Measurements from ENCODE around the gene BICC1. TPM values are rescaled to one million over a fixed set of nuclear protein-coding genes. Genes with fewer than 3 reads are reported as not detected.

BICC1 gene
- total and polyA plus RNA-seq, 4 donors, result 5.9 to 54.2 (median 22.2) TPM

DNA sequence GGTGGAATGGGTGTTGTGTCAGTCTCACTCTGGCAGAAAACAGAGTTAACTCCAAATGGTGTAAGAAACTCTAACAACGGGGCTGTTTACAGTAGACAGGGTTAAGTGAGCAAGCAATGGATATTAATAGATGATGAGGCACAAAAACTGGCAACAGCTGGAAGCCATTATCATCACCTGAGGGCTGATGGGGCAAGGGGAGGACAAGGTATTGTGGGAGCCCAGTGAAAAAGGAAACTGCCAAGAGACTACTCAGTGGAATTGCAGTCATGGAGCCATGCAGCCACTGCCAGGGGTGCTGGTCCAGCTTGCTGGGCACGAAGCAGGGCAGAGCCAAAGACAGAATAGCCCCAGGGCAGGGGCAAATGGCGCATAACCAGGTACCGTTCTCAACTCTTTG is 260.7 kb downstream of the BICC1 start:
- no peak for DNase-seq (ENCODE audit: low read depth in 4 of 6, low spot score in 6 of 6)
- 76% methylated on average over 4 of the region's 4 CpGs for WGBS (ENCODE audit: insufficient coverage)
- no peak overlapping the region for H3K27ac ChIP-seq (ENCODE audit: low read depth, low read length)
- H3K4me1 ChIP-seq (ENCODE audit: control insufficient read depth, insufficient read depth, low read length), result peaks cover 3% of the 10 kb centered on the region
- no peak overlapping the region for H3K4me3 ChIP-seq (ENCODE audit: low read depth, low read length)
- no peaks in the 10 kb centered on the region for H3K27me3 ChIP-seq (ENCODE audit: control insufficient read depth, insufficient read depth, low read length)
- no peaks in the 10 kb centered on the region for H3K36me3 ChIP-seq (ENCODE audit: control insufficient read depth, insufficient read depth, low read length)
- no peaks in the 10 kb centered on the region for H3K9me3 ChIP-seq (ENCODE audit: control insufficient read depth, insufficient read depth, low read length)

DNA sequence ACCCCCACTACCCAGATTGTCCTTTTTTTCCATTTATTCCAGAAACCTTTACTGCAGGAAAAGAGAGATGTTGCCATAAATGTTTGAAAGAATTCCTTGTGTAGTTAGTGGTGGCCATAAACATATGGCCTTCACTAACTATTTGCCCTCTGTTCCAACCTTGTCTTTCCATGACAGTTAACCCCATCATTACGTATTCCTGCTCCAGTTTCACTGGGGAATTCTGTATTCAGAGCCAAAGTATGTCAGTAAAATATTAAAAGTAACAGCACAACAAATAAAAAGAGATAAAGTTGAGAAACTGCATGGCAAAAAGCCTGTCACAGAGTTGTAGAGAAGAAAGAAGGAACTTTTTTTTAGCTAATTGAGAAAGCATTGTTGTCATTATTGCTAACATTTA is 261.3 kb downstream of the BICC1 start:
- Histone ChIP-seq H3K36me3 (ENCODE audit: control insufficient read depth, insufficient read depth, low read length) (no peaks in the 10 kb centered on the region), H3K4me3 (ENCODE audit: low read depth, low read length) (no peak overlapping the region), H3K27me3 (ENCODE audit: control insufficient read depth, insufficient read depth, low read length) (no peaks in the 10 kb centered on the region), H3K27ac (ENCODE audit: low read depth, low read length) (no peak overlapping the region), H3K9me3 (ENCODE audit: control insufficient read depth, insufficient read depth, low read length) (no peaks in the 10 kb centered on the region), H3K4me1 (ENCODE audit: control insufficient read depth, insufficient read depth, low read length) (peaks cover 3% of the 10 kb centered on the region)
- DNase-seq (ENCODE audit: low read depth in 4 of 6, low spot score in 6 of 6), result no peak
- WGBS (ENCODE audit: insufficient coverage), result no CpG with 5 or more reads among the region's 1 CpG

DNA sequence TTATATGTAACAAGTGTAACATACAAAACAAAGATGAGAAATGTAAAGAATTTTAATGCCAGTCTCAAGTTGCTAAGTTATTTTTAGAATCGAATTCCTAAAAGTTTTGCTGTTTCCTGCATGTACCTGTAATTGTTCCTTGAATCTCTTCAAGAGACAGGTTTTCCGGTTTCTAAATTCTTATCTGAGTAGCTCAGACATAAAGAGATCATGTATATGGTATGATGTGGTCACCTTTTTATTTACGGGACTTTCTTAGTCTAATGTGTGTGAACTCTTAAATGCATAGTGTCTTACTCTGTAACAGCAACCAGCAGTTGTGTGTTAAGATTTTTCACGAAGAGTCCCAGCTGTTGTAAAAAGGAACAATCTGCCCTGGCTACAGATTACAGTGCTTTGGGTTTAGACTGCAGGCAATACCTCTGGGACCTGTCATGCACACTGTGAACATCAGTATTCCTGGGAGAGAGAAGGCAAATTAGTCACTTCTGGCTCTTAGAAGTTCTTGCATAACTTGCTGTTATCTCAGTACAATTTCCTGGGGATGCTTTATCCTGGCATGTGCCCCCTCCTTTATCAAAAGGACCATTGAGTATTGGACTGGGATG is 263.4 kb downstream of the BICC1 start:
- no peaks in the 10 kb centered on the region for H3K36me3 ChIP-seq (ENCODE audit: control insufficient read depth, insufficient read depth, low read length)
- no peak overlapping the region for H3K27ac ChIP-seq (ENCODE audit: low read depth, low read length)
- no peaks in the 10 kb centered on the region for H3K9me3 ChIP-seq (ENCODE audit: control insufficient read depth, insufficient read depth, low read length)
- DNase-seq (ENCODE audit: low read depth in 4 of 6, low spot score in 6 of 6), result no peak
- H3K4me3 ChIP-seq (ENCODE audit: low read depth, low read length), result no peak overlapping the region
- H3K4me1 ChIP-seq (ENCODE audit: control insufficient read depth, insufficient read depth, low read length), result peaks cover 3% of the 10 kb centered on the region
- H3K27me3 ChIP-seq (ENCODE audit: control insufficient read depth, insufficient read depth, low read length), result no peaks in the 10 kb centered on the region
- WGBS (ENCODE audit: insufficient coverage), result 71% methylated on average over 3 of the region's 4 CpGs

DNA sequence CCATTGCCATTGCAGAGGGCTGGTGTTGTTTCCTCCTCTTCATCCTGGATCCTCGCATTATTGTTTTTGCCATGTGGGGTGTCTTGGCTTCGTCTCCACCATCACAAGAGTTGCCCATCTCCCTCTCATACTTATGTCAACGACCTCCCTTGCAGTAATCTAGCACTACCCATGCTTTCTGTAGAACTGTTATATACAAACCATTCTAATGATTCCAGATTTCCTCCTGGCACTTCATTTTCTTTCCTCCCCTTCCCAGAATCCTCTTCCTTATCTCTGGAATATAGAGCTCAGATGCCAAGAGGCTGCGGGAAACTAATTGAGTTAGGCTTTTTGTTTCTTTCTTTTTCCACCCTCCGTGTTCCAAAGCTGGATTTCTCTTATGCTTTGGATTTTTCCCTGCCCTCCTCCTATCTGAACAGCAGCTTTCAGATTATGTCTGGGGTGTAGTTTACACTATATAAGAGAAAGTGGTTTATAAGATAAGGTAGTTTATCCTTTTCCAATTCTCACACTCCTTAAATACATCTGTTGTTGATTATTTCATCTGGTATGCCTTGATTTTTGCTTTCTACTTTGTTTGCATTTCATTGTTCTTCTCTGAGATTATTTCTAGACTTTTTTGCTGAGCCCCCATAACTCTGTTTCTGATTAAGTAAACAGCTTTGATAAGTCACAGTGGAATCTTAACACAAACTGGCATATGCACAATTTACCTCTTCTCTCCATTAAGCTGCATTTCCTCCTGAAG is 264.1 kb downstream of the BICC1 start:
- Histone ChIP-seq H3K4me3 (ENCODE audit: low read depth, low read length) (no peak overlapping the region), H3K4me1 (ENCODE audit: control insufficient read depth, insufficient read depth, low read length) (peaks cover 3% of the 10 kb centered on the region), H3K27me3 (ENCODE audit: control insufficient read depth, insufficient read depth, low read length) (no peaks in the 10 kb centered on the region), H3K36me3 (ENCODE audit: control insufficient read depth, insufficient read depth, low read length) (no peaks in the 10 kb centered on the region), H3K9me3 (ENCODE audit: control insufficient read depth, insufficient read depth, low read length) (no peaks in the 10 kb centered on the region), H3K27ac (ENCODE audit: low read depth, low read length) (no peak overlapping the region)
- WGBS (ENCODE audit: insufficient coverage), result 89% methylated on average over 3 of the region's 5 CpGs
- no peak for DNase-seq (ENCODE audit: low read depth in 4 of 6, low spot score in 6 of 6)

DNA sequence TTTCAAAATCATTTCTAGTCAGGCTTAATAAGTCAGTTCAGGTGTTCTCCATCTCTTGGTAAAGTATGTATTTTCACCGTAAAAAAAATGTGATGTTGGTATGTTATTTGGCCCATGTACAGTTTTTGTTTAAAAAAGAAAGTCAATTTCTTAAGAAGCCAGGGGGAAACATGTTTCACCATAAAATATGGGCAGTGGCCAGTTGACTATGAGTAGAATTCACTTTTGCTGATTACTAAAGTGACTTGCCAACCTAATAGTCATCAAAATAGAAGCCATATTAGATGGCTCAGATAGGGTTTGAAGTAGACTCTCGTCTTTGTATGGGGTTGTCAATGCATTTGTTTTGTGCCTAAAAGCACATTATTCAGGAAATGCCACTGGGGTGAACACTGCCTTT is 266.3 kb downstream of the BICC1 start:
- WGBS (ENCODE audit: insufficient coverage), result 100% methylated on average over 1 of the region's 2 CpGs
- no peak overlapping the region for H3K4me3 ChIP-seq (ENCODE audit: low read depth, low read length)
- no peaks in the 10 kb centered on the region for H3K36me3 ChIP-seq (ENCODE audit: control insufficient read depth, insufficient read depth, low read length)
- no peaks in the 10 kb centered on the region for H3K9me3 ChIP-seq (ENCODE audit: control insufficient read depth, insufficient read depth, low read length)
- no peak overlapping the region for H3K27ac ChIP-seq (ENCODE audit: low read depth, low read length)
- no peak for DNase-seq (ENCODE audit: low read depth in 4 of 6, low spot score in 6 of 6)
- no peaks in the 10 kb centered on the region for H3K27me3 ChIP-seq (ENCODE audit: control insufficient read depth, insufficient read depth, low read length)
- H3K4me1 ChIP-seq (ENCODE audit: control insufficient read depth, insufficient read depth, low read length), result no peaks in the 10 kb centered on the region

DNA sequence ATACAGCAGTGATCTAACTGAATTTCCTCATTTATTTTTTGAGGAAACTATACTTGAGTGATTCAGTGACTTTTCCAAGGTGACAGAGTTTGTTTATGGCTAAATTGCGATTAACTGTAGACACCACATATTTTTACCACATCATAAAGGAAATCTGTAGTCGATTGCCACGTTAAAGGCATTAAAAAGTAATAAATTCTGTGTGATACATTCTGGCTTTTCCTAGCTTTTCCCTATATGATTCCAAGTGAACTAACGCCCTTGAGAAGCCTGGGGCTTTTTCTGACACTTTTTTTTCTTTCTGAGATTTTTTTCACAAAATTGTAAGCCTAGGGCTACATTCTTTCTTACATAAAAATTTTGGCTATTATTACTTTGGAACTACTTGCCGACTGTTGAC is 266.9 kb downstream of the BICC1 start:
- Histone ChIP-seq H3K4me1 (ENCODE audit: control insufficient read depth, insufficient read depth, low read length) (no peaks in the 10 kb centered on the region), H3K27ac (ENCODE audit: low read depth, low read length) (no peak overlapping the region), H3K36me3 (ENCODE audit: control insufficient read depth, insufficient read depth, low read length) (no peaks in the 10 kb centered on the region), H3K4me3 (ENCODE audit: low read depth, low read length) (no peak overlapping the region), H3K9me3 (ENCODE audit: control insufficient read depth, insufficient read depth, low read length) (no peaks in the 10 kb centered on the region), H3K27me3 (ENCODE audit: control insufficient read depth, insufficient read depth, low read length) (no peaks in the 10 kb centered on the region)
- 76% methylated on average over 2 of the region's 5 CpGs for WGBS (ENCODE audit: insufficient coverage)
- no peak for DNase-seq (ENCODE audit: low read depth in 4 of 6, low spot score in 6 of 6)

DNA sequence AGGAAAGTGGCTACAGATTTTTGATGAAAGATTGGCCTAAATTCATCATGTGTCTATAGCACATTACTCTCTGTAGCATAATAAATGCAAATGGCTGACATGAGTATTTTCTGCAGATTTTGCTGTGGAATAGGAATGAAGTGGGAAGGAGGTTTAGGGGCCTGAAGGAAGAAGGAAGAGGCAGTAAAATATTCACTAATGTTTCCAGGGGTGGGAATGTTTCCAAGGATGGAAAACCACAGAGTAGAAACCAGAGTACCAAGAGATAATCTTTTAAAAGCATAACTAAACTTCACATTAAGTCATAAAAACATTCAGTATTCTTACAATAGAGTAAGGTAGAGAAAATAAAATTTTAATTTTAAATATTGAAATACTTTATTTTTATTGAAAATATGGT is 267.8 kb downstream of the BICC1 start:
- no peak overlapping the region for H3K4me3 ChIP-seq (ENCODE audit: low read depth, low read length)
- DNase-seq (ENCODE audit: low read depth in 4 of 6, low spot score in 6 of 6), result no peak
- no peaks in the 10 kb centered on the region for H3K36me3 ChIP-seq (ENCODE audit: control insufficient read depth, insufficient read depth, low read length)
- no peak overlapping the region for H3K27ac ChIP-seq (ENCODE audit: low read depth, low read length)
- H3K27me3 ChIP-seq (ENCODE audit: control insufficient read depth, insufficient read depth, low read length), result no peaks in the 10 kb centered on the region
- H3K9me3 ChIP-seq (ENCODE audit: control insufficient read depth, insufficient read depth, low read length), result no peaks in the 10 kb centered on the region
- H3K4me1 ChIP-seq (ENCODE audit: control insufficient read depth, insufficient read depth, low read length), result no peaks in the 10 kb centered on the region

DNA sequence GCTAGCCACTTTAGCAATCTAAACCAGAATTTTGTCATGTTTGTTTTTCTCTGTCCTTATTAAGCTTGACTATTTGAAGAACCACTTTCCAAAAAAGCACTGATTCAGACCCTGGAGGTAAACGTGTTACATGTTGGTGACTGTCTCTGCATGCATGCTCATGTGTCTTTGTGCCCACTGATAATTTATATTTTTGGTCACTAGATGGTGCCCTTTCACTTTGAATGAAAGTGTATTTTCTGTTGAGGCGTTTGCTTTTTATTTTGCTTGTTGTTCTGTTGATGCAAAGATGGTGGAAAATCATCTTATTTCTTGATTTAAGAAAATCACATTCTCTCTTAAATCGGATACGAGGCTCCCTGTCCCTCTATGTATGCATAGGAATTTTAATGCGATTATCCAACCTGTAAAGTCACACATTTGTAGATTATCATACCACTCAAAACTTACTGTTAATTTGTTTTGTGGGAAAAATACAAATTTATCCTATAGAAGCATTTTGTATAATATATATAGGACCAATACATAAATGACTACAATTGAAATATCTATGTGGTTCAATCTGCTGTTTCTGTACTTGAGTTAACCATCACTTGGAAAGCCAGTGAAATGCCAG is 269.3 kb downstream of the BICC1 start:
- H3K9me3 ChIP-seq (ENCODE audit: control insufficient read depth, insufficient read depth, low read length), result no peaks in the 10 kb centered on the region
- peak; percentile 75 to 97 (median 78) for DNase-seq (ENCODE audit: low read depth in 4 of 6, low spot score in 6 of 6)
- H3K4me1 ChIP-seq (ENCODE audit: control insufficient read depth, insufficient read depth, low read length), result no peaks in the 10 kb centered on the region
- H3K27ac ChIP-seq (ENCODE audit: low read depth, low read length), result no peak overlapping the region
- 14% methylated on average over 1 of the region's 5 CpGs for WGBS (ENCODE audit: insufficient coverage)
- H3K27me3 ChIP-seq (ENCODE audit: control insufficient read depth, insufficient read depth, low read length), result no peaks in the 10 kb centered on the region
- no peak overlapping the region for H3K4me3 ChIP-seq (ENCODE audit: low read depth, low read length)
- H3K36me3 ChIP-seq (ENCODE audit: control insufficient read depth, insufficient read depth, low read length), result no peaks in the 10 kb centered on the region

DNA sequence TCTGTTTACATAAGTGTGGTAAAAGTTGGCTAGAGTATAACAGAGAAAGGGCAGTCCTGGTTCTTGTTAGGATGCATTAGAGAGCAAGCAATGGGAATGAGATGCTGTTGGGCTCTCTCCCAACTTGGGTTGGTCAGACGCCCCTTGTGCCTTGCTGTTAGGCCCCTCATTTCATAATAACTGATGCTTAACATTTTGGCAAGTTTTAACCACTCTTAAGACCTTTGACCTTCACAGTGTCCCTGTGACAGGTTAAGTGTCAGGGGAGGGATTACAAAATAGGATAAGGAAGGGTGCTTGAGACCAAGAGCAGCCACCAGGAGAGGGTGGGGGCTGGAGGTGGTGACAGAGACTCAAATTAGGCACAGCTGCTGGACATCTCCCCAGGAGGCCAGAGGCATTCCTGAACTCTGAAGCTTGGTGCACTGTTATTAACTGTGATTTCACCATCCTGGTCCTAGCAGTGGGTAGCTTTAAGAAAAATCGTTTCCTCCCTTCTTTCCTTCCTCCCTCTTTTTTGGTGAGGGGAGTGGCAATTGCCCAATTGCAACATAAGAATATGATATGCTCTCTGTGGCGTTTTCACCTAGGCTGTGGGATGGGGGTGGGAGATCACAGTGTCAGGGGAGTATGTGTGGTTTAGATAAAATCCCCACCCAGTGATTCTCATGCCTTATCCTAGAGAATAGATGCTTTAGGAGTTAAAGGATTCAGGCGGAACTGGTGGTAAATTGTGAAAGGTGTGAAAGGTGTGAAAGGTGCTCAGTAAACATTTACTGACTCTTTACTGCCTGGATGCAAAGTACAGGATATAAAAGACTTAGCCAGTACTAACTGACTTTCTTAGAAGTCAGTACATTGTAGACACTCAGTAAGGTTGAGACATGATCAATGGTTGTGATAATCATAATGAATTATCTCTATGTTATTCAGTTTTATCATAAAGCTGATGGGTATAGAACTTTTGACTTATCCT is 270.5 kb downstream of the BICC1 start:
- H3K27ac ChIP-seq (ENCODE audit: low read depth, low read length), result no peak overlapping the region
- no peak overlapping the region for H3K4me3 ChIP-seq (ENCODE audit: low read depth, low read length)
- H3K4me1 ChIP-seq (ENCODE audit: control insufficient read depth, insufficient read depth, low read length), result no peaks in the 10 kb centered on the region
- H3K9me3 ChIP-seq (ENCODE audit: control insufficient read depth, insufficient read depth, low read length), result no peaks in the 10 kb centered on the region
- no peaks in the 10 kb centered on the region for H3K36me3 ChIP-seq (ENCODE audit: control insufficient read depth, insufficient read depth, low read length)
- no CpG with 5 or more reads among the region's 4 CpGs for WGBS (ENCODE audit: insufficient coverage)
- no peaks in the 10 kb centered on the region for H3K27me3 ChIP-seq (ENCODE audit: control insufficient read depth, insufficient read depth, low read length)
- DNase-seq (ENCODE audit: low read depth in 4 of 6, low spot score in 6 of 6), result no peak

All from spinal cord (tissue), 10 donors.